Retina (tissue), 1 donor: Measurements from ENCODE around the gene MTOR.
"Not testable (repeated sequence)": the region's sequence is repeated elsewhere in the genome, so short reads cannot be mapped to it uniquely, and the experiment has no call there.

ENCODE experiments used
- DNase-seq: peaks from one replicate; pipeline ENCODE4 v3.0.0-alpha.2; 2016

Gene MTOR

GRCh38 chr1:11100149-11100493 lies 162.2 kb downstream of the MTOR start:
- no peak for DNase-seq

- DNase-seq, result peak; percentile 96
Observed at GRCh38 chr1:11099310-11100148, 162.8 kb downstream of the MTOR start, which contains the start of gene EXOSC10. TSS of gene EXOSC10 (minus strand) at chr1:11099869. CDS start at chr1:11099831, 38 bp downstream.

GRCh38 chr1:11098931-11099309 lies 163.4 kb downstream of the MTOR start:
- no peak for DNase-seq

GRCh38 chr1:11083784-11084183 lies 178.6 kb downstream of the MTOR start:
- not testable (repeated sequence) for DNase-seq

GRCh38 chr1:11080931-11081330 lies 181.4 kb downstream of the MTOR start:
- DNase-seq, result no peak

- no peak for DNase-seq
Observed at GRCh38 chr1:11078631-11079030, 183.7 kb downstream of the MTOR start.

GRCh38 chr1:11073398-11073797 lies 189.0 kb downstream of the MTOR start:
- not testable (repeated sequence) for DNase-seq

- no peak for DNase-seq
Observed at GRCh38 chr1:11072216-11072917, 190.0 kb downstream of the MTOR start.

GRCh38 chr1:11071463-11072215 lies 190.7 kb downstream of the MTOR start:
- DNase-seq, result no peak

- no peak for DNase-seq
Observed at GRCh38 chr1:11070876-11071275, 191.5 kb downstream of the MTOR start.

- no peak for DNase-seq
Observed at GRCh38 chr1:11068600-11069473, 193.5 kb downstream of the MTOR start.

- no peak for DNase-seq
Observed at GRCh38 chr1:11067716-11068599, 194.4 kb downstream of the MTOR start.

- no peak for DNase-seq
Observed at GRCh38 chr1:11065796-11066195, 196.6 kb downstream of the MTOR start.

- no peak for DNase-seq
Observed at GRCh38 chr1:11064942-11065341, 197.4 kb downstream of the MTOR start.

- DNase-seq, result not testable (repeated sequence)
Observed at GRCh38 chr1:11063937-11064537, 198.3 kb downstream of the MTOR start.

- no peak for DNase-seq
Observed at GRCh38 chr1:11062965-11063401, 199.4 kb downstream of the MTOR start.

GRCh38 chr1:11061652-11062365 lies 200.5 kb downstream of the MTOR start:
- no peak for DNase-seq

GRCh38 chr1:11059968-11060830 lies 202.2 kb downstream of the MTOR start, which contains the start of gene SRM:
TSS of gene SRM (minus strand) at chr1:11060018. CDS start at chr1:11059943, 75 bp downstream.
- DNase-seq, result peak; percentile 81
